ENCODE data around the gene ABCA10. TPM values are rescaled to one million over a fixed set of nuclear protein-coding genes. Genes with fewer than 3 reads are reported as not detected.
"Not testable (repeated sequence)": the region's sequence is repeated elsewhere in the genome, so short reads cannot be mapped to it uniquely, and the experiment has no call there.

ABCA10 gene
- total RNA-seq (1 to 10 TPM in 1 of 2 donors, under 1 TPM in 1; 0.33 to 5.5 TPM), polyA plus RNA-seq (1 to 10 TPM in 1 of 2 donors, under 1 TPM in 1; 0.32 to 3.7 TPM)

GRCh38 chr17:69228576-69228975 lies at the start of gene ABCA10:
TSS of gene ABCA10 (minus strand) at chr17:69228824. CDS start at chr17:69225358, 3,466 bp downstream.
- peak within 1 kb of the TSS; percentile 14 to 93 for H3K9ac ChIP-seq (ENCODE audit: low read depth in 1 of 2, low read length in 2 of 2)
- peak within 1 kb of the TSS; percentile 33 to 59 for H3K27ac ChIP-seq (ENCODE audit: low read depth in 1 of 2, low read length in 2 of 2)
- 25% methylated on average over 1 of the region's 1 CpG for WGBS
- H3K36me3 ChIP-seq (ENCODE audit: control insufficient read depth in 4 of 4, insufficient read depth in 3 of 4, low read depth in 1 of 4, low read length in 3 of 4) = no peaks in the 10 kb centered on the region
- H3K27me3 ChIP-seq (ENCODE audit: control insufficient read depth in 4 of 4, insufficient read depth in 4 of 4, low read length in 3 of 4) = no peaks in the 10 kb centered on the region
- peaks cover 0 to 22% (median 3%) of the 10 kb centered on the region in 4 donors for H3K4me1 ChIP-seq (ENCODE audit: control insufficient read depth in 4 of 4, insufficient read depth in 4 of 4, low read length in 3 of 4)
- peak within 1 kb of the TSS in 2 of 3 donors; percentile 58 to 59 for H3K4me3 ChIP-seq (ENCODE audit: low read depth in 1 of 3, low read length in 3 of 3)
- DNase-seq (ENCODE audit: low spot score) = no peak
- H3K9me3 ChIP-seq (ENCODE audit: control insufficient read depth in 4 of 4, low read length in 3 of 4) = peaks cover 0 to 5% (median under 1%) of the 10 kb centered on the region in 4 donors
- no peak for TF ChIP-seq ZBTB33 (IDR thresholded peaks at IDR 0.05)
- TF ChIP-seq GABPA (IDR thresholded peaks at IDR 0.05 in 1 of 2, conservative IDR thresholded peaks at IDR 0.05 in 1 of 2) = no peak
- no peak for TF ChIP-seq JUND (IDR thresholded peaks at IDR 0.05)
- TF ChIP-seq NR2F2 (IDR thresholded peaks at IDR 0.05) = no peak
- TF ChIP-seq FOXA2 (IDR thresholded peaks at IDR 0.05) = no peak
- TF ChIP-seq FOXA1 (IDR thresholded peaks at IDR 0.05) = no peak
- no peak for TF ChIP-seq RXRA (IDR thresholded peaks at IDR 0.05)
- no peak for TF ChIP-seq ATF3 (IDR thresholded peaks at IDR 0.05)
- TF ChIP-seq EGR1 (IDR thresholded peaks at IDR 0.05; ENCODE audit: low read depth in 2 of 2) = no peak
- TF ChIP-seq, protein P1, sequence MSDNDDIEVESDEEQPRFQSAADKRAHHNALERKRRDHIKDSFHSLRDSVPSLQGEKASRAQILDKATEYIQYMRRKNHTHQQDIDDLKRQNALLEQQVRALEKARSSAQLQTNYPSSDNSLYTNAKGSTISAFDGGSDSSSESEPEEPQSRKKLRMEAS (IDR thresholded peaks at IDR 0.05) = no peak

DNA sequence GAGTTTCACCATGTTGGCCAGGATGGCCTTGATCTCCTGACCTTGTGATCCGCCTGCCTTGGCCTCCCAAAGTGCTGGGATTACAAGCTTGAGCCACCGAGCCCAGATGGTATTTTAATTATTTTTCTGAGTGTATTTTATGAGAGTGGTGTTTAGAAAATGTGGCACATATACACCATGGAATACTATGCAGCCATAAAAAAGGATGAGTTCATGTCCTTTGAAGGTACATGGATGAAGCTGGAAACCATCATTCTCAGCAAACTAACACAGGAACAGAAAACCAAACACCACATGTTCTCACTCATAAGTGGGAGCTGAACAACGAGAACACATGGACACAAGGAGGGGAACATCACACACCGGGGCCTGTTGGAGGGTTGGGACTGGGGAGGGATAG lies 47.7 kb upstream of the ABCA10 start:
- H3K9ac ChIP-seq (ENCODE audit: low read depth in 1 of 2, low read length in 2 of 2); H3K27me3 ChIP-seq (ENCODE audit: control insufficient read depth in 4 of 4, insufficient read depth in 4 of 4, low read length in 3 of 4); H3K4me1 ChIP-seq (ENCODE audit: control insufficient read depth in 4 of 4, insufficient read depth in 4 of 4, low read length in 3 of 4); H3K27ac ChIP-seq (ENCODE audit: low read depth in 1 of 2, low read length in 2 of 2); H3K4me3 ChIP-seq (ENCODE audit: low read depth in 1 of 3, low read length in 3 of 3); H3K36me3 ChIP-seq (ENCODE audit: control insufficient read depth in 4 of 4, insufficient read depth in 3 of 4, low read depth in 1 of 4, low read length in 3 of 4); DNase-seq (ENCODE audit: low spot score); H3K9me3 ChIP-seq (ENCODE audit: control insufficient read depth in 4 of 4, low read length in 3 of 4): not testable (repeated sequence)
- 99% methylated on average over 4 of the region's 4 CpGs for WGBS

DNA sequence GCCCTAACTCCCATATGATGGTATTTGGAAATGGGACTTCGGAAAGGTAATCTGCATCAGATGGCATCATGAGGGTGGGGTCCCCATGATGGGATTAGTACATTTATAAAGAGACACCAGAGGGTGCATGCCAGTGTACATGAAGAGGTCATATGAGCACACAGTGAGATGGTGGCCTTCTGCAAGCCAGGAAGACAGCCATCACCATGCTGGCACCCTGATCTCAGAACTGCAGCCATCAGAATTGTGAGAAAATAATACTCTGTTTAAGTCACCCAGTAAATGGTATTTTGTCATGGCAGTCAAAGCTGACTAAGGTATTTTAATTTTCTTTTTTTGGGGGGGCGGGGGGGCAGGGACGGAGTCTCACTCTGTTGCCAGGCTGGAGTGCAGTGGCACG lies 47.1 kb upstream of the ABCA10 start:
- H3K27me3 ChIP-seq (ENCODE audit: control insufficient read depth in 4 of 4, insufficient read depth in 4 of 4, low read length in 3 of 4) = no peaks in the 10 kb centered on the region
- no peaks in the 10 kb centered on the region for H3K9me3 ChIP-seq (ENCODE audit: control insufficient read depth in 4 of 4, low read length in 3 of 4)
- 97% methylated on average over 4 of the region's 4 CpGs for WGBS
- no peak overlapping the region for H3K9ac ChIP-seq (ENCODE audit: low read depth in 1 of 2, low read length in 2 of 2)
- no peak overlapping the region for H3K4me3 ChIP-seq (ENCODE audit: low read depth in 1 of 3, low read length in 3 of 3)
- peaks cover 0 to 4% (median 0%) of the 10 kb centered on the region in 4 donors for H3K36me3 ChIP-seq (ENCODE audit: control insufficient read depth in 4 of 4, insufficient read depth in 3 of 4, low read depth in 1 of 4, low read length in 3 of 4)
- no peak overlapping the region for H3K27ac ChIP-seq (ENCODE audit: low read depth in 1 of 2, low read length in 2 of 2)
- TF ChIP-seq NR2F2 (IDR thresholded peaks at IDR 0.05) (no peak), TAF1 (conservative IDR thresholded peaks at IDR 0.05) (no peak), ATF3 (IDR thresholded peaks at IDR 0.05) (no peak)
- H3K4me1 ChIP-seq (ENCODE audit: control insufficient read depth in 4 of 4, insufficient read depth in 4 of 4, low read length in 3 of 4) = peaks cover 0 to 2% (median 0%) of the 10 kb centered on the region in 4 donors
- DNase-seq (ENCODE audit: low spot score) = no peak

DNA sequence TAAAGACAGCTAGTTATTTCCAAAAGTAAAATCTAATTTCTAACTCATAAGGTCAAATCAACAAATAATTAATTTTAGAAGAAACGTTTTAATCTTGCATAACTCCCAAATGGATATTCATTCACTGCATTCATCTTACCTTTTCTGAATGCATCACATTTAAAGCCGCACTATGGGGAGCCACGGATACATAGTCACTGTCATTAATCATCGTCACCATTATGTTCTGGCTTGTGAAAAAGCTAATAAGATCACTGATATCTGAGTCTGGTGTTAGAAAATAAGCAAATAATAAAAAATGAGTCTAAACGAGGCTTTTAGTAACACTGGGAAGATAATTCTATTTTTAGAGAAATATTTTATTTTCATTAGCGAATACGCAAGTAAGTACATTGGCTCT lies 42.4 kb upstream of the ABCA10 start:
- H3K27me3 ChIP-seq (ENCODE audit: control insufficient read depth in 4 of 4, insufficient read depth in 4 of 4, low read length in 3 of 4) = no peaks in the 10 kb centered on the region
- no peaks in the 10 kb centered on the region for H3K36me3 ChIP-seq (ENCODE audit: control insufficient read depth in 4 of 4, insufficient read depth in 3 of 4, low read depth in 1 of 4, low read length in 3 of 4)
- no peak overlapping the region for H3K9ac ChIP-seq (ENCODE audit: low read depth in 1 of 2, low read length in 2 of 2)
- DNase-seq (ENCODE audit: low spot score) = no peak
- no peak overlapping the region for H3K27ac ChIP-seq (ENCODE audit: low read depth in 1 of 2, low read length in 2 of 2)
- 80% methylated on average over 7 of the region's 7 CpGs for WGBS
- no peak overlapping the region for H3K4me3 ChIP-seq (ENCODE audit: low read depth in 1 of 3, low read length in 3 of 3)
- peaks cover 0 to 16% (median 7%) of the 10 kb centered on the region in 4 donors for H3K4me1 ChIP-seq (ENCODE audit: control insufficient read depth in 4 of 4, insufficient read depth in 4 of 4, low read length in 3 of 4)
- no peaks in the 10 kb centered on the region for H3K9me3 ChIP-seq (ENCODE audit: control insufficient read depth in 4 of 4, low read length in 3 of 4)
- no peak for TF ChIP-seq FOXA2 (IDR thresholded peaks at IDR 0.05)
- TF ChIP-seq ATF3 (IDR thresholded peaks at IDR 0.05) = no peak
- TF ChIP-seq EGR1 (IDR thresholded peaks at IDR 0.05; ENCODE audit: low read depth in 2 of 2) = no peak
- no peak for TF ChIP-seq TAF1 (conservative IDR thresholded peaks at IDR 0.05)
- TF ChIP-seq ZBTB33 (IDR thresholded peaks at IDR 0.05) = no peak
- TF ChIP-seq NR2F2 (IDR thresholded peaks at IDR 0.05) = no peak
- TF ChIP-seq RAD21 (IDR thresholded peaks at IDR 0.05) = no peak
- TF ChIP-seq YY1 (IDR thresholded peaks at IDR 0.05) = no peak
- no peak for TF ChIP-seq HNF4G (IDR thresholded peaks at IDR 0.05)
- no peak for TF ChIP-seq GABPA (IDR thresholded peaks at IDR 0.05 in 1 of 2, conservative IDR thresholded peaks at IDR 0.05 in 1 of 2)

Measured in liver (tissue), 9 donors.